Stimulated activated CD8-positive, alpha-beta memory T cell treated with anti-CD3 and anti-CD28 coated beads, Interleukin-15, amount 100 ng/mL, for 24 hours (primary cell): ENCODE data around the gene EXPH5.
"Not testable (repeated sequence)": the region's sequence is repeated elsewhere in the genome, so short reads cannot be mapped to it uniquely, and the experiment has no call there.

ENCODE experiments used
- DNase-seq: peaks from one replicate; pipeline ENCODE4 v3.0.0-alpha.2; 2020; ENCODE audit warnings: low read depth

The EXPH5 gene, protein sequence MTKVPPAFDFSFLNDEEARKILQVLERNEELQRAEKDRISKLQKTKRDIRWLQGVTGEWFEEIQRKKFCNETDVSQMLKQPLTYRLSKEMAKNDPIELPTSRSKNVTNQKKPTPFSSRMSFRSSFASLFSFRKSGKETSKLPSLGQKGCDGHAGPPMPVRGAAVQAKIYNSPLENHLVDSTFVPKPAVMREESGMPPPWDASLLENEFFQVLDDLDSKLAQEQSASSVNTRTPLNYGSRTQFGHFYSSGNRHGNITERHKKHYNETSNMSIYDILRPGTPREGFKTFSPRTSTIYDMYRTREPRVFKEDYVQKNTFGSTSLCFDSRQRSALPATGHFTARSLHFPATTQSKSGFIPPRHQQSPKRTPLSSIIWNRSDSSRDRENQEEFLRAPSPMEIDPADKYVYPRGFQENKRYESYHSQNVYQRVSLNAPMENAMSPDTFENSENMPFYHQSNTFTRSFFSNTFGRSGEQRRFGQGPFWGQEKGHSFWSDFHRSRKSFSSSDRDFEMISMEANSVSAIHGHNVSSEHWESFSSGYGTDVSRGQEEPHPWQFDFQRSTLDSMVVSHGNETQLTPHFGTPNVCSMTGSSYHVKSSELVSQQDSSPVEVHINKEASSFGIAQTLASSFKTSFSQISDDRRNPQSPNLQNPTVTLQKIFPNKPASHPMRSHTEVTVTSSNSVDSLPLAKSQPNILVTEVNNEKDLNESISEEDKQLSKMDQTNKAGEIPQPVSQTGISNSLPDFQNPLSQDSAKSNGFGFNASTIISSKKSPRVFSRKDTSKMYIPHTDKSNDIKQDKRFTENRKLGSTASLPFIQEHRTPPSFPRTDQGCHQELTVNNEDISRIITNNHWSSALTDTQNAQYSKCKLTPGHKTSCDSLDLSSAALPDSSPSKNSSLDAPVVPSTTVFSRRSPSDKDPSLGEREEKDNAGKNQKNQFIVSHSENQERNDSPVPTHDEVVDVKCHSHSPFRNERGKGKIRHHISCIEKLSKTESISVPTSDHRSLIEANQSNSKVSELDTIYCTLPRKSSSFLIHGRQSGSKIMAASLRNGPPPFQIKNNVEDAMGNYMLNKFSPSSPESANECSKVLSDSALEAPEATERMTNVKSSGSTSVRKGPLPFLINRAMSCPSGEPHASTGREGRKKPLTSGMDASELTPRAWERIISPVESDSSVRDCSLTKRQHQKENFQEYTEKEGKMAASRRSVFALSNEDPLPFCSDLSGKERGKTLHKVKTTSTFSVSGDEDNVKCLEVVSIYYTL (N-terminal part only)

DNA sequence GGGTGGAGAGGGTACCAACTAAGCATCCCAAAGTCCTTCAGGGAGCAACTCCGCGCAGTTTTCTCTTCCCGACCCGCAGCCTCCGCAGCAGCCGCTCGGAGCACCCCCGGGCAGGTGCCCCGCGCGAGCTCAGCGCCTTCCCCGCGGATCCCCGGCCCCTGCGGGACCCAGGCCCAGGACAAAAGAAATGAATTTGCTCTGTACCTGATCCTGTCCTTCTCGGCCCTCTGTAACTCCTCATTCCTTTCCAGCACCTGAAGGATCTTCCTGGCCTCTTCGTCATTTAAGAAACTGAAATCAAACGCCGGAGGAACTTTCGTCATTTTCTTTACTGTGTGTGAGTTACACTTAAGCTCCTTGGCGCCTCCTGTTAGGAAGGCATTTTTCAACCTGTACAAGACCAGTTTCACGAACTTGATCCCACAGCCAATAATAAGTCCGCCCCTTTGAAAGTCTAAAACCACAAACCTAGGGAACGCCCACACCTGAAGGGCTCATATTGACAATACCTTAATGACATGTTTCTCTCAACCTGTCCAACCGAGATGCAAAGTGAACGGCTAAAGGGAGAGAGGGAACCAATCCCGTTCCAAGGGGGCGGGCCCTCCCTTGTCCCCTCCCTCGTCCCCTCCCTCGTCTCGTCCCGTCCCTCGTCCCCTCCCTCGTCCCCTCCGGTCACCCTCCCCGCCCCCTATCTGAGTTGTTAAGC is at the start of gene EXPH5:
TSS of gene EXPH5 (minus strand) at position 555 of the 709 bp plus-strand sequence. CDS start at position 323, 232 bp downstream.
- peak; percentile 50 for DNase-seq

DNA sequence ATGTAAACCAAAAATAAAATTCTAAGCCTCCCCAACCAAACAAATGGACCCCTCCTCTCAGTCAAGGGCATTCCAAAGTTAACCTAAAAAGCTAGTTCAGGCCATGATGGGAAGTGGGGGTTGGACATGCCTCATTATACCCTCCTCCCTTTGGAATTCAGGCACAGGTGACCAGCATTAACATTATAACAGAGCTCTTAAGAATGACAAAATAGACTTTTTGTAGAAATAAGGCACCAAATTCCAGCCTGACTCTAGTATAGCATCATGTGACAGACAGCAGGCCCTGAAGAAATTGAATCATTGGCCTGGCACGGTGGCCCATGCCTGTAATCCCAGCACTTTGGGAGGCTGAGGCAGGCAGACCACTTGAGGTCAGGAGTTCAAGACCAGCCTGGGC is 48.2 kb upstream of the EXPH5 start:
- DNase-seq: not testable (repeated sequence)

DNA sequence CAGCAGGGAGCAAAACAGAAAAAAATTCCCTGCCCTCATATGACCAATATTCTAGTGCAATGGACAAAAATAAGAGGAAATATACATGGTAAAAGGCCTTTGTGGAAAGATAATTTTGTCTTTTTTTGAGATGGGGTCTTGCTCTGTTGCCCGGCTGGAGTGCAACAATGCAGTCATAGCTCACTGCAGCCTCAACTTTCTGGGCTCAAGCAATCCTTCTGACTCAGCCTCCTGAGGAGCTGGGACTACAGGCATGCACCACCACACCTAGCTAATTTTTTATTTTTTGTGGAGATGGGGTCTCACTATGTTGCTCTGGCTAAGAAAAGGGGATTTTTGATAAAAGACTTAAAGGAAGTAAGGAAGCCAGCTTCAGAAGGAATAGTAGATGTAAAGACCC is 45.6 kb upstream of the EXPH5 start:
- no peak for DNase-seq

DNA sequence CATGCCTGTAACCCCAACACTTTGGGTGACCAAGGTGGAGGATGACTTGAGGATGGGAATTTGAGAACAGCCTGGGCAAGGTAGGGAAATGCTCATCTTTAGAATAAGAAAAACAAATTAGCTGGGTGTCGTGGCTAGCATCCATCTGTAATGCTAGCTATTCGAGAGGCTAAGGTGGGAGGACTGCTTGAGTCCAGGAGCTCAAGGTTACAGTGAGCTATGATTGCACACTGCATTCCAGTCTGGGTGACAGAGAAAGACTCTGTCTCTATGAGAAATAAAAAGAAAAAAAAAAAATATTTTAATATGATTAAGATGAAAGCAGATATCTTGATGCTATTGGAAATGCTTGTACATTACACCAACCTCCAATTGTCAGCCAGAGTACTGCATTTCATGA is 42.7 kb upstream of the EXPH5 start:
- DNase-seq: no peak

DNA sequence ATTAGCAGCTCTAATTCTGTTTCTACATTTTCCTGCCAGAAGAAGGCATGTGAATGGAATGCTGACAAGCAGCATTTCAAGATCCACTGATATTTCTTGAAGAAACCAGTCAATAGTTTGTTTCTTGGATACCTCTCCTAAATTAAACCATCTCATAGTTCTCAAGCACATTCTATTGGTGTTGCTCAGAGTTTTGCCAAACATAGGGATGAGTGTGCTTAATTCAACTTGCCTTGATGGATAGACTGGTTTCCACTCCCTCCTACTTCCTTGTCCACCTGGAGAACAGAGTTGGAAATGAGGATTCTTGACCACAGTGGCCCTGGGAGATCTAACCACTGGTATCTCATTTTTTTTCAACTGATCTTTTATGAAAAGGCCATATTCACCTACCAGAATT is 41.5 kb upstream of the EXPH5 start:
- DNase-seq: no peak

DNA sequence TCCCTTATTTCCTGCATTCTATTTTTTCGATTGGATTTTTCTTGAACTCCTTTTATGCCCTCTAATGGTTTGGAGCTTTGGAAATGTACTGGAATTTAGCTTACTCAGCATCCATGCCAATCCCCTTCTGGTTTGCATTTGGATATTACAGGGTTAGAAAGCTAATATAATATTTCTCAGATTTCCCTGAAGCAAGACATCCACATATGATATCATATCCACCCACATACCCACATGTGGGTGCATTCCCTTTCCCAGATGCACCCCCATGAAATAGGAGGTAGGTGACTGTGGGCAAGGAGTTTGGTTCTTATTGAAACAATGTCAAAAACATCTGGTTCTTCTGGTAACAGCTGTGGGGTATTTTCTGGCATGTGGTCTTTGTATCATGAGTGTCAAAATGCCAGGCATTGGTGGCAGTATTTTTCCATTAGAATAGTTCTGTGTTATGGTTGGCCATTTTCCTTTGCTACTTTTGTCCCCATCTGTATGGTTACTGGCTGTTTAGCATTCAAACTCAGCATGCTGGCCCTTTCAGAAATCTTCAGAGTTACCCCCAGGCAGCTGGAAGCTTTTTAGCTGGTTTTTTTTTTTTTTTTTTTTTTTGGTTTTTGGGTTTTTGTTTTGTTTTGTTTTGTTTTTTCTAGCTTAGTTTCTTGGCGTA is 38.6 kb upstream of the EXPH5 start:
- DNase-seq: no peak

DNA sequence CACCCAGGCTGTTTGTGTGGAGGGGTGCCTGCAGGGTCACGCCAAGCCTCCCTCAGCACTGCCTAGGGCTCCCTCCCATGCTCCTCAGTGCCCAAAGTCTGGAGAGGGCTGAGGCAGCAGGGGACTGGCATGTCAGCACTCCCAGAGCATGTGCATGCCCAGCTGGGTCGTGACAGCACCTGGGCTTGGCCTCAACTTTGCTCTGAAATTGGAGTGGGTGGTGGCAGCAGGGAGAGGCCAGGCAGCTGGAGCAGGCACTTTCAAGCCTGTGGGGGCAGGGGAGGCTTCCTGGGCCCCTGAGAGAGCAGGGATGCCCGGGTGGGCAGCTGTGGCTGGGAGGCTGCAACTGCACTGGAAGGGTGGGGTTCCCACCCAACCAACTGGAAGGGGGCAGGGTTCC is 35.7 kb upstream of the EXPH5 start:
- DNase-seq: no peak

DNA sequence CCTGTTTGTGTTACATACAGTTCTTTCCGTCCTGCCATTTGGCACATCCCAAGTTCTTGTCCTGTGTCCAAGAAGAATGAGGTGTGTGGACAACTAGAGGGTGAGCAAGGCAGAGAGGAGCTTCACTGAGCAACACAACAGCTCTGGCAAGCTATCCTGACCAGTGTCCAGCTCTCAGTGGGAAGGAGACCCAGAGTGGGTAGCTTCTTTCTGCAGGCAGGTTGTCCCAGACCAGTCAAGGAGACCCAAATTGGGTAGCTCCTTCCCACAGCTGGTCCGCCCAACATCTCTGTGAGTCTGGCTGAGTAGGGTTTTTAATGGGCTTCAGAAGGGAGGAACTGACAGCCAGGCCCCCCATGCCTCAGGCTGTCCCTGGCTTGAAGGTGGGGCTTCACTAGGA is 35.2 kb upstream of the EXPH5 start:
- no peak for DNase-seq

DNA sequence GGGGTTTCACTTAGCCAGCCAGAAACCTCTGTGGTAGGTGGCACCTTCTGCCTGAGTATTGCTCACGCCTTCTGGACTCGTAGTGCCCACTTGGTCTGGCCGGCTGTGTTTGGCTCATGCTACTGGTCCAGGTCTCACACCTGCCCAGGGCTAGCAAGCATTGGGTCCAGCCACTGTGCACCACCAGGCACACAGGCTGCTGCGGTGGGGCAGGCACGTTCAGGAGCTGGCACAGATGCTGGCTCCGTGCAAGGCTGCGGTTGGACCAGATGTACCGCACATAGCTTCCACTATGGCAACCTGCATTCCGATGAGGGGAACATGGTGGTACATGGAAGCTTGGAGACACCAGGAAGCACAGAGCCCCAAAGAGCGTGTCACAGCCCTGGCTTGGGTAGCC is 34.8 kb upstream of the EXPH5 start:
- no peak for DNase-seq

DNA sequence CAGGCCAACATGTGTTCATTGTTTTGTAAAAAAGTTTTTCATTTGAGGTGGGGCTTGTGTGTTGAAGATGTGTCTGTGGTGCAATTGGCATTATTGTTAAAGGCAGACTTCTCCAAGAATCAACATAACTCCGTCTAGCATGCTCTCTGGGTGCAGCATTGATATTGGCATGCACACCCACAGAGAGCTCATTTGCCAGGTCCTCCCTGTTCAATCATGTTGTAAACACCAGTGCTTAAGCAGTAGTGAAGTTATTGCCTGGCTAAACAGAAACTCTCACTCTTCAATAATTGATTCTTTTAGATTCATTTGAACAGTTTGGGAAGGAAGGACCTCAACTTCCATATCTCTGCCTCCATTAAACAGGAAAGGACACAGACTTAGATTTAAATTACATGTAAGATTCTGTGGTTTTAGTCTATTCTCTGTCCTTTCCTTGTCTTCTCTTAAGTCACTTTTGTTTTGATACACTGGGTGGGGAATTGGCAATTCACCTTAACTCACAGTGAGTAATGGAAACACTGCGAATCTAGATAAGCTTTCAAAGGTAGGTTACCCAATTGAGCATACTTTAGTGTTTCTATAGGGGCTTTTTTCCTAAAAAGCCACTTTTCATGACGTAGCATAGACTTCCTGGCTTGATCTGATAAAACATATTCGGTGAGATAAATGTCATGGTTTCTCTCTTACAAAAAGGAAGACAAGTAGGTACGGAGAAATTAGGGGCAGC is 30.8 kb upstream of the EXPH5 start:
- no peak for DNase-seq

DNA sequence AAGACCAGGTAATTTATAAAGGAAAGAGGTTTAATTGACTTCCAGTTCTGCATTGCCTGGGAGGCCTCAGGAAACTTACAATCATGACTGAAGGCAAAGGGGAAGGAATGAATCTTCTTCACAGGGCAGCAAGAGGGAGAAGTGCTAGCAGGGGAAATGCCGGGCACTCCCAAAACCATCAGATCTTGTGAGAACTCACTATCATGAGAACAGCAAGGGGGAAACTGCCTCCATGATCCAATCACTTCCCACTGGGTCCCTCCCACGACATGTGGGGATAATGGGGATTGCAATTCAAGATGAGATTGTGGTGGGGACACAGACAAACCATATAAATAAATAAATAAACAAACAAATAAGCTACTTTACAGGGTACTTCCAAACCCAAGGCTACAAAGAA is 28.8 kb upstream of the EXPH5 start:
- DNase-seq: no peak

DNA sequence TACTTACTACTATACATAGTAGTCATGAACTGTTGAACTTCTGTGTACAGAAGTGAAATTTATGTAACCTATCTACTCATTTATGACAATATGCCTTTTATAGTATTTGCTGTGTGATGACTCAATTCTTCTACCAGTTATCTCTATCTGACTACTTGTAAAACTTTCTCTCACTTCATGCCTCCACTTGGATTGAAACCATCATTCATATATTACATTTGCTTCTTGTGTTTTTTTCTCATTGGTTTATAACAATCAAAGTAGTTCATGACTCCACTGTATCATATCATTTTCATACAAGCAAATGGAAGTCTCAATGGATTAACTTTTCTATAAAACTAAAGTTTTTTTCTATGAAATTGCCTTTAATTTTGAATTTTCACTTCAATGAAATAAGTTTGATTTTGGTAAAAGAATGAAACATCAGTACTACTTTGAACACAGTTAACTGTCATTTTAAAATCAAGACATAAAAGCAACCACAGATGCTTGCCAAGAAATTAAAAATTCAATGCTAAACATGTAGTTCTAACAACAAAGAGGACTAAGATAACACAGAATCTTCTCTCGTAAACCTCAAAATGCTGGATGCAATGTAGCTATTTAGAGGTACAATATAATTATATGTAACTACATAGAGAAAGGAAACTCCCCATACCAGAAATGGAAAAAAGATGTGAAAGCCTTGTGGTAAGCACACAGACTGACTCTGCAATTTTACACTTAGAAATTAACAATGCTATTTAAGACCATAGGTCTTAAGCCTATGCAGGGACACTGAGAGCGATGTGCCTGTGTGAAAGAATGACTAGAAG is 27.6 kb upstream of the EXPH5 start:
- no peak for DNase-seq

DNA sequence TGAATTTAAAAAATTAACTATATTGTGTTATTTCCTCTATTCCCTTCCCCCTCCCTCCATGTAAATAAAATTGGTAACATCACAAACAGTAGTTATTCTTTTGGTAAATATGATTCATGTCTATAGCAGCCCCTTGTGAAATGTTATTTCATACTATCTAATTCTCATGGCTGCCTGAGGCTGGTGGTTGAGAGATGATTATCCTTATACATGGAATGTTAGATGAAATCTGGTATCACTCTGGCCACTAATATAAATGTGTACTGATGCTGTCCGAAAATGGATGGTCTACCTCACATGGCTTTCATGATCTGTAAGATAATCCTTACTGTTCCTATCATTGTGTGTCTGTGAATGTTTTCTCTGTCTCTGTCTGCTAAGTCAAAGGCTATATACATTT is 25.0 kb upstream of the EXPH5 start:
- DNase-seq: no peak

DNA sequence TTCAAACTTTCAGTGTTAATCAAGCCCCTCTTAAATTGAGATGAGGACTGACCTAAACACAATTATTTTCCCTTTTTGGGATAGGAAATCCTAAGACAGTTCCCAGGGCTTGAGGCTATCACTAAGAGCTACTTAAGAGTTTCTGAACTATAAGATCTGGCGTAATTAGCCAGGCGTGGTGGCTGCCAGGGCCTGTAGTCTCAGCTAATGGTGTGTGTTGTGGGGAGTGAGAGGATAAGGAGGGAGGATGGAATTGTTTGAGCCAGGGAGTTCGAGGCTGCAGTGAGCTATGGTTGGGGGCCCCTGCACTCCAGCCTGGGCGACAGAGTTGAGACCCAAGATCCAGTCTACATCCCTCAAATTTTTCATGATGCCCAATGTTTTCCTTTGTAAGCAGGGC is 23.5 kb upstream of the EXPH5 start:
- DNase-seq: no peak

DNA sequence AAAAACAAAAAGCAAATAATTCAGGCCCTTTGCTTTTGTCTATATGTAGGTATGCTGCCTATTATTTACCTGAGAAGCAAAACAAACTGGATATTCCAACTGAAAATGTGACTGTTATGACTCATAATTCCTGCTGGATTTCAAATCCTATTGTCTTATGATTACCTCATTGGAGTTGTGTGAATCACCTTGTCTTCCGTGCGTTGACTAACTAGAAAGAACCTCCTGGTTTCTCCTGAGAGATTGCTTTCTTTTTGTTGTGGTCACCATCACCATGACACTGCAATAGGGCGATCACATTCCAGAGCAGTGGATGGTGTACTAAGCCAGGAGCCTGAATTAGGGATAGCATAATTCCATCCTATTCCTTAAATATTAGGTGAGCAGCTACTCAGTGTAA is 23.0 kb upstream of the EXPH5 start:
- DNase-seq: no peak

DNA sequence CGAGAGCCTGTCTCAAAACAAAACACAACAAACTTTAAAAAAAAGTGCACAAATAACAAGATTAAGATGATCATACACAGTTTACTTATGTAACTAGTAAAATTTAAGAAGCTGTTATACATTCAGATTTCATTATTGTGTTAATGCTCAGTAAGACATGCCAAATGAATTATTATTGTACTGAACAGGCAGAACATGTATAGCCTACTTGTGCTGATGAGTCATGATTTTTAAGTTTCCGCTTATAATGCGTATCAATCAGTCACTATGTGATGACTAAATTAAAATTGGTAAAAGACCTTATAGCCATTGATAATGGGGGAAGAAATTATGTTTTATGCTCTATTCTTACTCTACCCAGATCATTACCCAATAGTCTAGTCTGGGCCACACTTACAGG is 20.5 kb upstream of the EXPH5 start:
- no peak for DNase-seq

DNA sequence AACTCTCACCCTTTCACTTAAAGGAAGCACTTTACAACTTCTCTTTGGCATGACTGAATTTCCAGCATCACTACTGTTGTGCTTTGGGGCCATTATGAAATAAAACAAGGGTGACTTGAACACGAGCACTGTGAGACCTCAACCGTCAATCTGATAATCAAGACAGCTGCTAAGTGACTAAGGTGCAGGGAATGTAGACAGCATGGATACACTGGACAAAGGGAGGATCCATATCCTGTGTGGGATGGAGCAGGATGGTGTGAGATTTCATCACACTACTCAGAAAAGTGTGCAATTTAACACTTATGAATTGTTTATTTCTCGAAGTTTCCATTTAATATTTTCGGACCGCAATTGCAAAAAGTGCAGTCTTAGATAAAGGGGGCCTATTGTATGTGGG is 16.1 kb upstream of the EXPH5 start:
- no peak for DNase-seq

DNA sequence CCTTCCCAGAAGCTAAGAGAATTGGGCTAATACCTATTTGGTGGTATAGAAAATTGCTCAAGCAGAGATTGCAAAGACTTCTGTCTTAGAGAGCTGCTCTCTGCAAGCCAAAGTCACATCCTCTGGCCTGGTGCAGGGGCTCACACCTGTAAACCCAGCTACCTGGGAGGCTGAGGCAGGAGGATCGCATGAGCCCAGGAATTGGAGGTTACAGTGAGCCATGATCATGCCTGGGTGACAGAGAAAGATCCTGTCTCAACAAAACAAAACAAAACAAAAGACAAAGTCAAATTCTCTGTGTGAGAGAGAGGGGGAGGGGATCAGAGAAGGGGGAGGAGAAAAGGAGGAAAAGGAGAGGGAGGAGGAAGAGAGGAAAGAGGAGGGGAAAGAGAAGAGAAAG is 15.0 kb upstream of the EXPH5 start:
- DNase-seq: no peak

DNA sequence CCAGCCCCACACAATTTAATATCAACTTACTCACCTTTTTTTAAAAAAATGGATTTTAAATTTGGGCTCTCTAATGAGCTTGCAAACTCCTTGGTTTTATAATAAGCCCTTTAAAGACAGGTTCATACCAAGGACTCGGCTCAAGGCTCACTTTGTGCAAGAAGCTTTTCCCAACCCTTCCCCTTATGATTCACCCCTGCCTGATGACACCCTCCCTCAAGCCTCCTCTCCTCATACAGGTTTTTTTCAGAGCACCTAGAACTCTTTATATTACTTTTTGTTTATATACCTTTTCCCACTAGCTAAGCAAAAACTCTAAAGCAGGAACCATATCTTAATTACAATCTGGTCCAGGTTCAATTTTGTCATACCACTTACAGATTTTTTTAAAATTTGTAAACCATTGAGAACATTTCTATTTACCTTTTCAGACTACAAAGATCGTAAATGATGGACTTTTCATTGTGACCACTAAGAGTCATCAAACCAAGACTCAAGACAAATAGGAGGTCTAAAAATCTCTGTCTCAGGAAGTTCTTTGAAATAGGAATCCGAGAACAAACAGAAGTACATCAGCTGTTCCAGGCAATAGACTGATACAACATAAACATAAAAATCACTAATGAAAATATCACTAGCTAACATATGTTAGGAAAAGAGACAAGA is 13.1 kb upstream of the EXPH5 start:
- no peak for DNase-seq
